Chondrocyte (in vitro differentiated cells): Measurements from ENCODE around the gene RNF44. TPM values are rescaled to one million over a fixed set of nuclear protein-coding genes. Genes with fewer than 3 reads are reported as not detected.

Experiments
- DNase-seq: peaks from one replicate; pipeline ENCODE4 v3.0.0; 2021; ENCODE audit warnings: mixed read lengths, low spot score
- H3K27ac Mint-ChIP-seq: one replicate; pipeline ENCODE4 v1.8.0; 2021; ENCODE audit warnings: mild to moderate bottlenecking, moderate library complexity, mixed read lengths; ENCODE audit not compliant: unreplicated experiment
- H3K27me3 Mint-ChIP-seq: 2 replicates; pipeline ENCODE4 v1.8.0; 2021; ENCODE audit warnings: low read depth, mixed read lengths
- H3K36me3 Mint-ChIP-seq: 2 replicates; pipeline ENCODE4 v1.8.0; 2021; ENCODE audit warnings: low read depth, mixed read lengths
- H3K4me1 Mint-ChIP-seq: 2 replicates; pipeline ENCODE4 v1.8.0; 2021; ENCODE audit warnings: low read depth, mild to moderate bottlenecking, mixed read lengths
- H3K4me3 Mint-ChIP-seq: one replicate; pipeline ENCODE4 v1.8.0; 2021; ENCODE audit warnings: mild to moderate bottlenecking, moderate library complexity, mixed read lengths; ENCODE audit not compliant: unreplicated experiment
- H3K9me3 Mint-ChIP-seq: 2 replicates; pipeline ENCODE4 v1.8.0; 2021; ENCODE audit warnings: low read depth, mixed read lengths
- total RNA-seq: library from RNA; stranded (reverse); gene quantifications from 3 replicates; pipeline ENCODE4 v1.2.1, GENCODE V29; 2021
- TF ChIP-seq, protein P1 (sequence below): fragments of 200-600 bp; sonication (generic); IDR thresholded peaks from 2 replicates; pipeline ENCODE4 v1.5.0; 2021; ENCODE audit warnings: antibody characterized with exemption, mild to moderate bottlenecking, moderate library complexity

Gene RNF44
- total RNA-seq, 1 donor from 2014 or later: 24.7 TPM

DNA sequence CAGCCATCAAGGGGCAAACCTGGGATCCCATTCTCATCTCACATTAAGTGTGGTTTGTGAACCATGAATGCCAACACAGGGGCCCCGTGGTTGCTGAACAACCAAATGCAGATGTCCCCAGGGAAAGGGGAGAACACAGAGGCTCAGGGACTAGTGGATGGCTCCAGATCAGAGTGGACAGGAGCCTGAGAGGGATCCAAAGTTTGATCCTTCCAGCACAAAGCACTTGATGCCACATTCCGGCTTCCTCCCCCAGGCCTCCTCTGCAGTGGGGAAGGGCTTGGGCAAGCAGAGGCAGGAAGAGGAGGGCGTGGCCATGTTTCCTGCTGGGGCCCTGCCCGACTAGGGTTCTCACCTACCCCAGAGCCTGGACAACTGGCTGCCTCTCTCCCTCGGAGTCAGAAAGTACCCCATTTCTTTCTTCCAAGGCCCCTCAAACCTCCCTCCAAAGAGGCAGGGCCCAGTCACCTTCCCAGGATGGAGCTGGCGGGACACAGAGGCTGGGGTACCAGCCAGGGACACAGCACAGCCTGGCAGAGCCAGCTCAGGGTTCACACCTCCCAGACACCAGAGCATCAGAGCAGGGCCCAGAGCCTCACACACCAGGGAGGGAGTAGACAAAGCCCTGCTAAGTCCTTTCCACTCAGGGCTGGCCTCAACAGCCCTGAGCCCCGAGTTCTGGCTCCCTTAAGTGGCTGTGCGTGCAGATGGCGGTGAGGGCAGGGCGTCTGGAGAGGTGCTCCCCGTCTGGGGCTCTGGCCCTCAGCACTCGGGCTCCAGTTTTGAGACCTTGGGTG lies 4.3 kb upstream of the RNF44 start:
- DNase-seq: no peak
- Mint-ChIP-seq H3K9me3 (no peaks in the 10 kb centered on the region), H3K27me3 (no peaks in the 10 kb centered on the region), H3K36me3 (no peaks in the 10 kb centered on the region), H3K4me3 (peak overlapping the region; percentile 66), H3K27ac (peak overlapping the region; percentile 41), H3K4me1 (peaks cover 43% of the 10 kb centered on the region)
- TF ChIP-seq, protein P1, sequence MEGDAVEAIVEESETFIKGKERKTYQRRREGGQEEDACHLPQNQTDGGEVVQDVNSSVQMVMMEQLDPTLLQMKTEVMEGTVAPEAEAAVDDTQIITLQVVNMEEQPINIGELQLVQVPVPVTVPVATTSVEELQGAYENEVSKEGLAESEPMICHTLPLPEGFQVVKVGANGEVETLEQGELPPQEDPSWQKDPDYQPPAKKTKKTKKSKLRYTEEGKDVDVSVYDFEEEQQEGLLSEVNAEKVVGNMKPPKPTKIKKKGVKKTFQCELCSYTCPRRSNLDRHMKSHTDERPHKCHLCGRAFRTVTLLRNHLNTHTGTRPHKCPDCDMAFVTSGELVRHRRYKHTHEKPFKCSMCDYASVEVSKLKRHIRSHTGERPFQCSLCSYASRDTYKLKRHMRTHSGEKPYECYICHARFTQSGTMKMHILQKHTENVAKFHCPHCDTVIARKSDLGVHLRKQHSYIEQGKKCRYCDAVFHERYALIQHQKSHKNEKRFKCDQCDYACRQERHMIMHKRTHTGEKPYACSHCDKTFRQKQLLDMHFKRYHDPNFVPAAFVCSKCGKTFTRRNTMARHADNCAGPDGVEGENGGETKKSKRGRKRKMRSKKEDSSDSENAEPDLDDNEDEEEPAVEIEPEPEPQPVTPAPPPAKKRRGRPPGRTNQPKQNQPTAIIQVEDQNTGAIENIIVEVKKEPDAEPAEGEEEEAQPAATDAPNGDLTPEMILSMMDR: no peak

DNA sequence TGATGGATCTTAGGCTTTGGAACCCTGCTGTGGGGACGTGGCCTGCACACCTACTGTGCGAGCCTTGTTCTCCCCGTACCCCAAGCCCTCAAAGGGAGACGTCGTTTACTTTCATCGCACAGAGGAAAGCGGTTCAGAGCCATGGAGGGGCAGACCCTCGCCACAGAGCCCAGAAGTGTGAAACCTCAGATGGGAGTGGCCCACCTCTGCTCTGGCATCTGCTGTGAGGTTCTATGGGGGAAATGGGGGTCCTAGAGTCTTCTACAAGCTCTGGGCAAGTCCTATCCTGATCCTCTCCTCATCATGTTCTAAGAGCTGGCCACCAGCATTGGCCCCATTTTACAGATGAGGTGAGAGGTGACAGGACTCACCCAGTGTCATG lies 3.7 kb upstream of the RNF44 start:
- Mint-ChIP-seq H3K9me3 (no peaks in the 10 kb centered on the region), H3K27me3 (no peaks in the 10 kb centered on the region), H3K4me3 (no peak overlapping the region), H3K27ac (peak overlapping the region; percentile 90), H3K4me1 (peaks cover 45% of the 10 kb centered on the region), H3K36me3 (no peaks in the 10 kb centered on the region)
- no peak for DNase-seq
- TF ChIP-seq, protein P1: no peak

DNA sequence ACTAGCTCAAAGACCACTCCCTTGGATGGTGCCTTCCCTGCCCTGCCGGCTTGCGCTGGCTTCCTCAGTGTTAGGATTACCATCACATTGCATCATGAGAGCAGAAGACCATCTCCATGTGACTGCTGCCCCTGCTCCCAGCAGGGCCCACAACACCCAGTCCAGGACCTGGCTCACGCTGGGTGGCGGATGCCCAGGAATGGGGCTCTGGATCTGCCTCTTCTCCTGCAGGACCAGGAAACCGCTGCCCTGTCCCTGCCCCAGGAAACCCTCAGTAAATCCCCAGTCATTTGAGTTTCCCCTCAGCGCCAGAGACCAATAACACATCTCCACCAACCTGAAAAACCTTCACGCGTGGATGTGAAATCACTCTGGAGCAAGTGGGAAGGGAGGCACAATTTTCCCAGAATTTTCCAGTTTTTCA lies 3.3 kb upstream of the RNF44 start:
- TF ChIP-seq, protein P1: no peak
- Mint-ChIP-seq H3K4me1 (peaks cover 50% of the 10 kb centered on the region), H3K4me3 (no peak overlapping the region), H3K9me3 (no peaks in the 10 kb centered on the region), H3K27ac (peak overlapping the region; percentile 90), H3K36me3 (no peaks in the 10 kb centered on the region), H3K27me3 (no peaks in the 10 kb centered on the region)
- DNase-seq: no peak

DNA sequence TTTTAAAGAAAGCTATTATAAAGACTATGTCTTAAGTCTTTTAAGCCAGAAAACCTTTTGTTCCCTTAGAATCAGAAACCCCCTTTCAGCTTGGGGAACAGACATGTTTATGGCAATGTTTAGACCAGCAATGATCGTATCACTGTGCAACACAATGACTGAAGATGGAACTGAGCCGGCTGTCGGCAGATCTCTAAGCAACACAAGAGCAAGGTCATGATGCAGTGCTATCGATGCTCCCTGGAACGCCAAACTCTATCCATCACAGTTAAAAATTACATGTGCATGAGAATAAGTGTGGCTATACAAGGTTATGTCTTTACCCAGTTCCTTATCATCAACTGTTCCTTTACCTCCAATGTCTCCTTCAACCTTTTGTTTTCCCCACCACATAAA lies 1.8 kb upstream of the RNF44 start:
- H3K4me3 Mint-ChIP-seq: no peak overlapping the region

DNA sequence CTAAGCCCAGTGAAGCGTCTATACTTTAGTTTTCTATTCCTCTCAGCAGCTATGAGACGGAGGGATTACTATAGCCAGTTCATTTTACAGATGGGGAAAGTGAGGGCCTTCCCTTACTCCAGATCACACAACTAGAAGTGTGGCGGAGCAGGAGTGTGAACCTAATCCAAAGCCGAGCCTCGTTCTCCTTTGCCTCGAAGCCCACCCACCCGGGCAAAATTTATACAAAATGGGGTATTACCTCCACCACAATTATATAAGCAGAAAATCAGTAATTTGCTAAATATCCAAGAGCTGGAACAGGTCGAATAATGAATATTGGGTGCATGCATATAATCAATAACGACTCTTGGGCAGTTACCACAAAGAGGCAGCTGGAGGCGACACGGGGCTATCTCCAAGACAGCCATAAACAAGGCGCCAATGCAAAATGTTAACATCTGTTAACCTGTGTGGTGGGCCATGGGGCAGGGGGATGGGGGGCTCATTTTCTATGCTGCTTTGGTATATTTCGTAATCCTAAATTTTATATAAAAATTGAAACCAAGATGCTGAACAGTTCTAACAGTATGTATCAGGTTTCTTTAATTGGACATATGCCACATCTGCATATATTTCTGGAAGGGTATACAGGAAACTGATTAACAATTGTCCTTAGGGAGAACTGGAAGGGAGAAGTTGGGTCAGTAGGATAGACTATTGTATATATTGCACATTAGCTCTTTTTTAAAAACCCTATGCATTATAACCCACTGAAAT lies 1.2 kb upstream of the RNF44 start:
- peak overlapping the region; percentile 99 for H3K27ac Mint-ChIP-seq
- no peaks in the 10 kb centered on the region for H3K9me3 Mint-ChIP-seq
- H3K4me1 Mint-ChIP-seq: peaks cover 62% of the 10 kb centered on the region
- no peaks in the 10 kb centered on the region for H3K36me3 Mint-ChIP-seq
- no peaks in the 10 kb centered on the region for H3K27me3 Mint-ChIP-seq
- peak overlapping the region; percentile 91 for H3K4me3 Mint-ChIP-seq
- TF ChIP-seq, protein P1: peak; percentile 28
- DNase-seq: no peak

More for the DNA sequence above, 1.8 kb upstream of the RNF44 start:
- no peak overlapping the region for H3K27ac Mint-ChIP-seq
- H3K27me3 Mint-ChIP-seq: no peaks in the 10 kb centered on the region
- H3K4me1 Mint-ChIP-seq: peaks cover 61% of the 10 kb centered on the region
- TF ChIP-seq, protein P1: no peak
- H3K9me3 Mint-ChIP-seq: no peaks in the 10 kb centered on the region
- H3K36me3 Mint-ChIP-seq: no peaks in the 10 kb centered on the region
- DNase-seq: no peak
